Small intestine (tissue), 7 donors: ENCODE results near the gene PPP2R3B. TPM values are rescaled to one million over a fixed set of nuclear protein-coding genes. Genes with fewer than 3 reads are reported as not detected.

Experiments used
- DNase-seq, 2 donors: peaks; one replicate each; pipeline versions ENCODE4 v3.0.0 to v3.0.0-alpha.2; 2013
- FAIRE-seq: peaks from 2 replicates; lab custom pipeline; 2012; peaks lifted over from hg19 to GRCh38; lab: Jason Lieb, UNC
- H3K27ac ChIP-seq, 3 donors: one replicate each; pipeline ENCODE4 v1.5.1; 2013; ENCODE audit warnings: low read length in 2 of 3, mild to moderate bottlenecking in 2 of 3, control low read depth in 1 of 3, inconsistent platforms in 1 of 3, low read depth in 1 of 3, moderate library complexity in 1 of 3
- H3K27me3 ChIP-seq, 3 donors: one replicate each; pipeline ENCODE4 v1.6.1; 2013; ENCODE audit warnings: low read length in 3 of 3, inconsistent platforms in 1 of 3; ENCODE audit not compliant: control insufficient read depth in 3 of 3, insufficient read depth in 3 of 3
- H3K36me3 ChIP-seq, 3 donors: one replicate each; pipeline ENCODE4 v1.6.1; 2013; ENCODE audit warnings: low read length in 3 of 3, inconsistent platforms in 1 of 3, low read depth in 1 of 3, mild to moderate bottlenecking in 1 of 3, moderate library complexity in 1 of 3; ENCODE audit not compliant: control insufficient read depth in 3 of 3, insufficient read depth in 2 of 3
- H3K4me1 ChIP-seq, 3 donors: one replicate each; pipeline ENCODE4 v1.6.1; 2013; ENCODE audit warnings: low read length in 2 of 3, inconsistent platforms in 1 of 3, low read depth in 1 of 3, mild to moderate bottlenecking in 1 of 3, moderate library complexity in 1 of 3; ENCODE audit not compliant: control insufficient read depth in 3 of 3, insufficient read depth in 2 of 3
- H3K4me3 ChIP-seq, 3 donors: one replicate each; pipeline ENCODE4 v1.5.1; 2013; ENCODE audit warnings: low read length in 3 of 3, control low read depth in 1 of 3, inconsistent platforms in 1 of 3, low read depth in 1 of 3, mild to moderate bottlenecking in 1 of 3, moderate library complexity in 1 of 3
- H3K9me3 ChIP-seq, 2 donors: one replicate each; pipeline ENCODE4 v1.6.1; 2013; ENCODE audit warnings: low read depth in 1 of 2, low read length in 1 of 2; ENCODE audit not compliant: control insufficient read depth in 2 of 2, insufficient read depth in 1 of 2
- WGBS, 3 donors: extraction: QIAGEN DNeasy Blood & Tissue Kit; methylation state at CpG; one replicate each; pipeline ENCODE4 v1.1.7; 2013; 5-methylcytosine and 5-hydroxymethylcytosine counted together
- polyA plus RNA-seq, 4 donors: library from polyadenylated mRNA; stranded (reverse) in 3 of 4; unstranded in 1 of 4; fragments of 200-250 nt in 3 of 4; fragments of 120-200 nt in 1 of 4; gene quantifications; one replicate each; pipeline versions ENCODE4 v1.2.1 to v1.2.3, GENCODE V29; 2013
- donor health status: healthy with polysubstance abuse.
- donor health status: control.
- donor health status: control.
- donor health status: Bipolar disorder and iron deficiency.
- donor health status: healthy.

The PPP2R3B gene
- polyA plus RNA-seq, 4 donors, result 4.9 to 13.6 (median 11.8) TPM

DNA sequence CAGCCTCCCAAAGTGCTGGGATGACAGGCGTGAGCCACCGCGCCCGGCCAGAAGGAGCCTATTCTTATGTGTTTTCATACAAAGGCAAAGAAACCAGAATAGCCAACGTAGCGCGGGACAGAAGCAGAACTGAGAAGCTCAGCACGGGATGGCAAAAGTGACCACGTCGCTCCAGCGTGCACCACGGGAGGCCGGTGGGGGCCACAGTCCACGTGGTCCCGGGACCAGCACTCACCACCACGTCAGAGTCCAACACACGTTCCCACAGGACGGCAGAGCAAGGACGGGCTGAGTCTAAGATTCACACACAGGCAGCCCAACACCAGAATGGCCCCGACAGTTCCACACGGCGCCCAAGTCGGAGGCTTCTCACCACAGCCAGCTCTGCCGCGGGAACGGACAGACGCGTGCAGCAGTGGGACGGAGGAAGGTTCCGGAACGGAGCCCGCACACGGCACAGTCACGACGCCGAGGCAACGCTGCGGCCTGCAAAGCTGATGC lies 49.3 kb downstream of the PPP2R3B start:
- H3K36me3 ChIP-seq, result peaks cover 0 to 46% (median 0%) of the 10 kb centered on the region in 3 donors
- FAIRE-seq (no peak), DNase-seq (no peak)
- H3K27ac ChIP-seq, result no peak overlapping the region
- no peak overlapping the region for H3K4me3 ChIP-seq
- WGBS, 3 donors, result 87 to 90% (median 89%) methylated on average over 38 of the region's 38 CpGs
- H3K27me3 ChIP-seq, result no peaks in the 10 kb centered on the region
- peaks cover 2 to 44% of the 10 kb centered on the region in 2 donors for H3K9me3 ChIP-seq
- H3K4me1 ChIP-seq, result no peaks in the 10 kb centered on the region

DNA sequence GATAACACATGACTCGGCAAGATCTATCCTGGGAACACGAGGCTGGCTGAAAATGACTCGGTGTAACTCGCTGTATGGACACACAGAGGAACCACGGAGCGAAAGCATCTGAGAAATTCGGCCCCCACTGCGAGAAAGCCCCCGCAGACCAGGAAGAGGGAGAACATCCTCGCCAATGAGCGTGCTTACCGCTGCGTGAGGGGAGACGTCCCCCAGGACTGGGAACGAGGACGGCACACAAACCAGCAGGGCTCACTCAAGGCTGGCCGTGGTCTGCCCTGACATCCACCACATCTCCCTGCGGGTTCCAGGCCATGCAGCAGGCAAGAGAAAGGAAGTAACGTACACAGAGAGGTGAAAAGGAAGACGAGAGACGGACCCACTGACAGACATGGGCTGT lies 50.5 kb downstream of the PPP2R3B start:
- Histone ChIP-seq H3K9me3 (peaks cover 0 to 36% of the 10 kb centered on the region in 2 donors), H3K27me3 (peaks cover under 1 to 8% (median 4%) of the 10 kb centered on the region in 3 donors), H3K4me3 (no peak overlapping the region), H3K36me3 (peaks cover 0 to 46% (median 0%) of the 10 kb centered on the region in 3 donors), H3K4me1 (no peaks in the 10 kb centered on the region), H3K27ac (no peak overlapping the region)
- DNase-seq, result no peak
- WGBS, 3 donors, result 87 to 91% (median 90%) methylated on average over 21 of the region's 21 CpGs
- FAIRE-seq, result no peak

DNA sequence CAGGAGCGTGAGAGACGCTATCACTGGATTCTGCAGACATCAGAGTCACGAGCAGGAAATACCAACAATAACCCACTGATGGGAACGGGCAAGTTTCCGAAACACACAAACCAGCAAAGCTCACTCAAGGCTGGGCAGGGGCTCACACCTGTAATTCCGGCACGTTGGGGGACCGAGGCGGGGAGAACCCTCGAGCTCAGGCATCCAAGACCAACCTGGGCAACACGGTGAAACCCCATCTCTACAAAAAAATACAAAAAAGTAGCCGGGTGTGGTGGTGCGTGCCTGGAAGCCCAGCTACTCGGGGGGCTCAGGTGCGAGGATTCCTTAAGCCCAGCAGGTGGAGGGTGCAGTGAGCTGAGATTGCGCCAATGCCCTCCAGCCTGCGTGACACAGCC lies 51.0 kb downstream of the PPP2R3B start:
- peaks cover 0 to 36% of the 10 kb centered on the region in 2 donors for H3K9me3 ChIP-seq
- H3K4me3 ChIP-seq, result no peak overlapping the region
- peaks cover 0 to 46% (median 0%) of the 10 kb centered on the region in 3 donors for H3K36me3 ChIP-seq
- peaks cover 4 to 13% (median 5%) of the 10 kb centered on the region in 3 donors for H3K27me3 ChIP-seq
- DNase-seq (no peak), FAIRE-seq (no peak)
- no peak overlapping the region for H3K27ac ChIP-seq
- WGBS, 3 donors, result 95 to 97% (median 97%) methylated on average over 17 of the region's 17 CpGs
- no peaks in the 10 kb centered on the region for H3K4me1 ChIP-seq

DNA sequence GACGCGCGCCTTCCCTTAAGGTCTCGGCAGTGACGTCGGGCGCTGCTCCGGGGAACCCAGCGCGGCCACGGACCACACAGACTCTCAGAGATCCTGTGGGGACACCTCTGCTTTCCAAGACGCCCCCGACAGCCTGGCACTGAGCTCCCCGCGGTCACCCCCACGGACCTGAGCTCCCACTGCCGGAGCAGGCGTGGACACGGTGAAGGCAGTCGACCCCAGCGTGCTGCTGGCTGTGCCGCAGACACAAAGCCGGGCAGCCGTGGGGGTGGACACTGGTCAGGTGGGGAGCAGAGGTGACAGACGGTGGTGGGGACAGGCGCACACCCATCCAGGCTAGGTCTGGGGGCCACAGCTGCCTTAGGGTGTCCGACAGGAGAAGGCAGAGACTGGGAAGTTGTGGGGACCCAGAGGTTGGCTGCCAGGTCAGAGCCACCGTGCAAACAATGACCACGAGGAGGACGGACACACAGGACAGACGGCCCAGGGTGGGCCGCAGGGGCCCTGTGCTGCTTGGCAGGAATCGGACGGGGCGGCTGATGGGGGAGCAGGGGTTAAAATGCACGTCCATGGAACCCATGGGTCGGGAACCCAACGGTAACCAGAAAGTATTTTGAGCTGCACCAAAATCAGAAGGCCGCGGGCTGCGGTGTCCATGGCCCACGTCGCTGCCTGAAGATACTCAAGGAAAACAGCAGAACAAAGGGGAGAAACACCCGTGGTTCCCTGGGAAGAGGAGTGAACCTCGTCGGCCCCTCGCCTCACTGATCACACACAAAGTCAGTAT lies 51.5 kb downstream of the PPP2R3B start:
- peaks cover 0 to 36% of the 10 kb centered on the region in 2 donors for H3K9me3 ChIP-seq
- no peaks in the 10 kb centered on the region for H3K4me1 ChIP-seq
- no peak overlapping the region for H3K4me3 ChIP-seq
- H3K27me3 ChIP-seq, result peaks cover 4 to 13% (median 5%) of the 10 kb centered on the region in 3 donors
- H3K27ac ChIP-seq, result no peak overlapping the region
- WGBS, 3 donors, result 96 to 98% (median 97%) methylated on average over 47 of the region's 47 CpGs
- peaks cover 0 to 46% (median 0%) of the 10 kb centered on the region in 3 donors for H3K36me3 ChIP-seq
- DNase-seq (no peak), FAIRE-seq (no peak)

DNA sequence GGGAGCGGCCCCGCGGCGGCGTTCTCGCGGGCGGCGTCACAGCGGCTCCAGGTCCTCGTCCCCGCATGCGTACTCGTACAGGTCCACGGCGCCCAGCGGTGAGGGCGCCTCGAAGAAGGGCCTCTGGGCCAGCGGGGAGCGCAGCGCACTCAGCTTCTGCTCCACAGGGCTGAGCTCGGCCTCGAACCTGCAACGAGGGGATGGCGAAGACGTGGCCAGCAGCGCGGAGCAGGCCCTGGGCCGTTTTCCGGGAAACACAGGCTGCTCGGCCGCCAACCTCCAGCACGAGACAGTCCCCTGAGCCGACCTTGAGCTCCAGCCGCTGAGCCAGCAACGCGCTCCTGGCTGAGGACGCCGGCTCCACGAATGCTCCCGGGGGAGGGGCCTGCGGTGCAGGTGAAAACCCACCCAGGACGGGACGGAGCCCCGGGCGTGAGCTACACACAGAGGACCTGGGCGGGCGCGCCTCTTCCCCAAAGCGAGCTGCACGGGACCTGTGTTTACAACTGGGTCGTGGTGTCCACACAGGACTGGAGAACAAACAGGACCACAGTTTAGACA lies 52.3 kb downstream of the PPP2R3B start:
- H3K4me3 ChIP-seq, result no peak overlapping the region
- no peak for DNase-seq
- peaks cover 4 to 13% (median 5%) of the 10 kb centered on the region in 3 donors for H3K27me3 ChIP-seq
- FAIRE-seq, result no peak
- 96 to 97% (median 96%) methylated on average over 52 to 53 of the region's 53 CpGs for WGBS, 3 donors
- peaks cover 0 to 46% (median 0%) of the 10 kb centered on the region in 3 donors for H3K36me3 ChIP-seq
- H3K4me1 ChIP-seq, result no peaks in the 10 kb centered on the region
- peaks cover 0 to 36% of the 10 kb centered on the region in 2 donors for H3K9me3 ChIP-seq
- no peak overlapping the region for H3K27ac ChIP-seq

DNA sequence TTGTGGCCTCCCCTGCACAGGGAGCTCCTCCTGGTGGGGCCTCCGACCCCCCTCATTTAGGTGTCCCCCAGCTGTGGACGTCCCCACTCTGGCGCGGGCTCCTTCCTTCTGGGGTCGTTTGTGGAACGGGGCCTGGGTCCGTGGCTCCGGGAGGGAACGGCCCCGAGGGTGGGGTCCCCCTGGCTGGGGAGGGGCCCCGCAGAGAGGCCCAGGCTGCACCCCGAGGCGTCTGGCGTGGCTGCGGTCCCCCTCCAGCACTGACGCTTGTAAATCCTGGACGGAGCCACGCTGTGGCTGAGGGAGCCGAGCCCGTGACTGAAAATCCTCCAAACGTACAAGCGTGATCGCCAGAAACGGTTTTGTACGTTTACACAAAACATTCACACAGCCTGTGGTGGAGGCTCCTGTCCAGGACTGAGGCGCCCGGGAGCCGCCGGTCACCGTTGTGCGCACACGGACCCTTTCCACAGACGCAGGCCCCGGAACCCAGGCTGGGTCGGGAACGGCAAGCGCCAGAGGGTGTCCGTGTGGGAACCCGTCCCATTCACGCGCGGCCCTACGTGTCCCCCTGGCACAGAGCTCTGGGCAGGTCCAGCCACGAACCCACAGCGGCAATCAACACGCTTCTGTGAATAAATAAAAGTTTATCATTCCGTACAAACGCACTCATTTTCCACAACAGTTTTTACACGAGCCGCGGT lies 52.9 kb downstream of the PPP2R3B start:
- no peak overlapping the region for H3K27ac ChIP-seq
- peaks cover 4 to 13% (median 5%) of the 10 kb centered on the region in 3 donors for H3K27me3 ChIP-seq
- H3K9me3 ChIP-seq, result peaks cover 0 to 35% of the 10 kb centered on the region in 2 donors
- DNase-seq (no peak), FAIRE-seq (no peak)
- no peak overlapping the region for H3K4me3 ChIP-seq
- WGBS, 3 donors, result 91 to 95% (median 93%) methylated on average over 51 of the region's 51 CpGs
- no peaks in the 10 kb centered on the region for H3K4me1 ChIP-seq
- H3K36me3 ChIP-seq, result peaks cover 0 to 42% (median 0%) of the 10 kb centered on the region in 3 donors

DNA sequence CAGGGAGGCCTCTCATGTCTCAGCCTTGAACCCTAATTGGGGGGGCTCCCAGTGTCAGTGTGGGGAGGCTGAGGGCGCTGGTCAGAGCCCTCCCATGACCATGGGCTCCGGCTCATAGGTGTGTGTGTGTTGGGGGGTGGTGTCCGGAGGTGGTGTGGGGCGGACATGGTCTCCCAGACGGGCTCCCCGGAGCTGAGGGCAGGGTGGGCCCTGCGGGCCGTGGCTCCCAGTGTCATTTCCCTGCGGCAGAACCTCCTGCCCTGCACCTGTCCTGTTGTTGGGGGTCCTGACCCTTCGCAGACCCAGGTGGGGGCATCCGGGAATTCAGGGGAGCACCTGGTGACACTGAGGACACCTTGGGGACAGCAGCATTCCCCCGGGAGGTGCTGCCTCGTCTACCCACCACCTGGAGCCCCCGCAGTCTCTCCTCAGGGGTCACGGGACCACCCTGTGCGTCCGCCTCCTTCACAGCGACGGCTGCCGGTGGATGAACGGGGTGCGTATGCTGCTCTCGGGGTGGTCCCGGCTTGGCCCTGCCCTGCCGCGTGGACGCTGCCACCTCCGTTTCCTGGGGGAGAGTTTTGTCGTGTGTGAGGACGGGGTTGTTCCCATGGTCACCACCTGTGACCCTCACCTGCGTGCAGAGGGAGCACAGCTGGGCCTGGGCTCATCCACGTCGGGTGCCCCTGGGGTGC lies 53.6 kb downstream of the PPP2R3B start:
- Histone ChIP-seq H3K9me3 (peaks cover 0 to 28% of the 10 kb centered on the region in 2 donors), H3K4me1 (no peaks in the 10 kb centered on the region), H3K27ac (no peak overlapping the region), H3K4me3 (no peak overlapping the region), H3K36me3 (peaks cover 0 to 35% (median 0%) of the 10 kb centered on the region in 3 donors), H3K27me3 (peaks cover 4 to 13% (median 5%) of the 10 kb centered on the region in 3 donors)
- DNase-seq (no peak), FAIRE-seq (no peak)
- WGBS, 3 donors, result 93 to 97% (median 94%) methylated on average over 26 to 33 of the region's 33 CpGs
